Measurements from ENCODE around the gene STAB2.
"Not testable (repeated sequence)": the region's sequence is repeated elsewhere in the genome, so short reads cannot be mapped to it uniquely, and the experiment has no call there.

STAB2 gene

DNA sequence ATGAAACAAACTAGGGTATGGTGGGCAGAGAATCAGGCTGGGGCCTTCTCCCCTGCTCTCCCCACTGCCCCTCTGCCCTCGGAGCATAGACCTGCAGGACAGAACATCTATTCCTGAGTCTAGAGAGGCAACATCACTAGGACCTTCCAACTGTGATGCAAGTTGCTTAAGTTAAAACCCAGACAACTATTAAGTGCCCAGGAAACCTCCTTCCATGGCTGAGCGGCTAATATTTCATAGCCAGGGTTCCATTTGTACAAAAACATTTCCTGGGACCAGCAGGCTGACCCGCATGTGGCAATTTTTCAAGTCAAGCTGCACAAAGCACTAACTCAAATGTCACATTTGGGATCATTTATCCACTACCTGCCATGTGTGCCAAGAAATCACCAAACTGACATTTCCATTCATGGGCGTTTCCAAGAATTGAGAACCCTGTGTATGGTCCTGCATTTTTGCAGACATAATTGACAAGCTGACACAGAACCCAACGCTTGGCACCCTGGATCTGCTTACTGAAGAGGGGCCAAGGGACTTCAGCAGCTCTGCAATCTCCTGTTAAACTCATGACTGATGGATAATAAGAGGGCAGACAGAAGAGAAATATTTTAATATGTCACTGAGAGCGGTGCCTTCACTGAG is 221.3 kb downstream of the STAB2 start:
- Histone ChIP-seq H3K4me3 (ENCODE audit: low read depth in 1 of 2, low read length in 2 of 2) (no peak overlapping the region), H3K27ac (ENCODE audit: low read depth, low read length) (no peak overlapping the region), H3K36me3 (ENCODE audit: control insufficient read depth in 1 of 2, insufficient read depth in 2 of 2, low read length in 2 of 2) (peaks cover 0 to 3% of the 10 kb centered on the region in 2 donors), H3K27me3 (ENCODE audit: control insufficient read depth in 1 of 2, insufficient read depth in 2 of 2, low read length in 2 of 2) (no peaks in the 10 kb centered on the region), H3K4me1 (ENCODE audit: control insufficient read depth in 1 of 2, insufficient read depth in 2 of 2, low read length in 2 of 2) (peaks cover 0 to 6% of the 10 kb centered on the region in 2 donors), H3K9me3 (ENCODE audit: control insufficient read depth in 1 of 2, low read length in 2 of 2) (no peaks in the 10 kb centered on the region), H3K9ac (ENCODE audit: low read depth in 1 of 2, low read length in 2 of 2) (no peak overlapping the region)

DNA sequence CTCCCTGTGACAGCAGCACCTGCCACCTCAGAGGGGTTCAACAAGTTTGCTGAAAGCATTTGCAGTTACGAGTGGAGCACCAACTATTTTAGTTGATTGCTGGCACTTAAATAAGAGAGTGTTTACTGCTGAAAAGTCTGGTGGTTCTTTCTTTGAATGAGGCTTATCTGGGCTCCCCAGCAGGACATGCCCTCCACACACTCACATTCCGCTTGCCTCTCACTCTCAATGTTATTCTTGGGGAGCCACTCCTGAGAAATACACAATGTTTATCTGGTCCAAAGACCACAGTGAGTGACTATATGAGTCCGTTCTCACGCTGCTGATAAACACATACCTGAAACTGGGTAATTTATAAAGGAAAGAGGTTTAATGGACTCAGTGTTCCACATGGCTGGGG is 222.1 kb downstream of the STAB2 start:
- H3K9me3 ChIP-seq (ENCODE audit: control insufficient read depth in 1 of 2, low read length in 2 of 2) = no peaks in the 10 kb centered on the region
- peaks cover 0 to 3% of the 10 kb centered on the region in 2 donors for H3K36me3 ChIP-seq (ENCODE audit: control insufficient read depth in 1 of 2, insufficient read depth in 2 of 2, low read length in 2 of 2)
- no peaks in the 10 kb centered on the region for H3K27me3 ChIP-seq (ENCODE audit: control insufficient read depth in 1 of 2, insufficient read depth in 2 of 2, low read length in 2 of 2)
- H3K27ac ChIP-seq (ENCODE audit: low read depth, low read length) = no peak overlapping the region
- H3K9ac ChIP-seq (ENCODE audit: low read depth in 1 of 2, low read length in 2 of 2) = no peak overlapping the region
- peaks cover 0 to 6% of the 10 kb centered on the region in 2 donors for H3K4me1 ChIP-seq (ENCODE audit: control insufficient read depth in 1 of 2, insufficient read depth in 2 of 2, low read length in 2 of 2)
- H3K4me3 ChIP-seq (ENCODE audit: low read depth in 1 of 2, low read length in 2 of 2) = no peak overlapping the region

DNA sequence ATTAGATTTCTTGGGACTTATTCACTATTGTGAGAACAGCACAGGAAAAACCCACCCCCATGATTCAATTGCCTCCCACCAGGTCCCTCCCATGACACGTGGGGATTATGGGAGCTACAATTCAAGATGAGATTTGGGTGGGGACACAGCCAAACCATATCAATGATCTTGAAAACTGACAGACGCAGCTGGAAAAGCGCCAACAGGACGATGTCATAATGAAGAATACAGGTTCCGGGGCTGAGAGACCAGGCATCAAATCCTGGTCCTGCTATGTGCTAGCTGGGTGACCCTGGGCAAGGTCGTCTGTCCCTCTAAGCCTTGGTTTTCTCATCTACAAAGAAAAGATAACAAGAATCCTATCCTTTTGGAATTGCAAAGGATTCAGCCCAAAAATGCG is 222.6 kb downstream of the STAB2 start:
- H3K9ac ChIP-seq (ENCODE audit: low read depth in 1 of 2, low read length in 2 of 2); H3K36me3 ChIP-seq (ENCODE audit: control insufficient read depth in 1 of 2, insufficient read depth in 2 of 2, low read length in 2 of 2); H3K27ac ChIP-seq (ENCODE audit: low read depth, low read length); H3K4me1 ChIP-seq (ENCODE audit: control insufficient read depth in 1 of 2, insufficient read depth in 2 of 2, low read length in 2 of 2); H3K9me3 ChIP-seq (ENCODE audit: control insufficient read depth in 1 of 2, low read length in 2 of 2); H3K4me3 ChIP-seq (ENCODE audit: low read depth in 1 of 2, low read length in 2 of 2); H3K27me3 ChIP-seq (ENCODE audit: control insufficient read depth in 1 of 2, insufficient read depth in 2 of 2, low read length in 2 of 2): not testable (repeated sequence)

DNA sequence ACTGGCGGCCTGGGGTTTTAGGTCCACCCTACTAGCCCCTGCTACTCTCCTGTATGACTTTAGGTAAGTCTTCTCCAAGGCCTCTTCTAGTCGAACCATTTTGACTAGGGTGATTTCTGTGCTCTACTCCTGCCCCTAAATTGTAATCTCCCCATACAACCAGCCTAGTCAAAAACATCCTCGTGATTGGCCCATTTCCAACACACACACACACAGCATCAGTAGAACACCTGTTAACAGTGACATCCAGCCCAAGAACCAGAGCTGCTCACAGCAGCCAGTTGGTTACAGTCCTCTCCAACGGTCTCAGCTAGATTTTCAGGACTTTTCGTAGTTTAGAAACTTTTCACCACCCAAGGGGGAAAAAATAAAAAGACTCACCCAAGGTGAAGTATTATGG is 223.0 kb downstream of the STAB2 start:
- H3K27ac ChIP-seq (ENCODE audit: low read depth, low read length) = no peak overlapping the region

DNA sequence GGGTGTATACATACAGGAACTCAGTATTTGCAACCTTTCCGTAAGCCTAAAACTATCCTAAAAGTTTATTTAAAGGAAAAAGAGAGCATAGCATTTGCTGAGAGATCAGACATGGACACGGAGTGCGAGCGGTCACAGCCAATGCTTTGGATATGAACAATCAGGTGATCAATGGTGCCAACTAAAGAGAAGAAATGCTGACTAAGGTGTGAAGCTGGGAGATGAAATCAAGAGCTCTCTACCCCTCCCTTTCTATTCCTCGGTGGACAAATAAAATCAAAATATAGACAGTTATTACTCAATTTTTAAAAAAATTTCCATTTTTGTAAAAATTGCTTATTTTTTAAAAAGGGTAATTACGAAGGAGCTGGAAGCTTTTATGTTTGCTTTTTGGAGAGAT is 224.7 kb downstream of the STAB2 start:
- Histone ChIP-seq H3K27me3 (ENCODE audit: control insufficient read depth in 1 of 2, insufficient read depth in 2 of 2, low read length in 2 of 2) (no peaks in the 10 kb centered on the region), H3K9ac (ENCODE audit: low read depth in 1 of 2, low read length in 2 of 2) (no peak overlapping the region), H3K9me3 (ENCODE audit: control insufficient read depth in 1 of 2, low read length in 2 of 2) (no peaks in the 10 kb centered on the region), H3K27ac (ENCODE audit: low read depth, low read length) (no peak overlapping the region), H3K4me1 (ENCODE audit: control insufficient read depth in 1 of 2, insufficient read depth in 2 of 2, low read length in 2 of 2) (no peaks in the 10 kb centered on the region), H3K4me3 (ENCODE audit: low read depth in 1 of 2, low read length in 2 of 2) (no peak overlapping the region), H3K36me3 (ENCODE audit: control insufficient read depth in 1 of 2, insufficient read depth in 2 of 2, low read length in 2 of 2) (peaks cover 0 to 3% of the 10 kb centered on the region in 2 donors)

More for the DNA sequence above, 223.0 kb downstream of the STAB2 start:
- peaks cover 0 to 6% of the 10 kb centered on the region in 2 donors for H3K4me1 ChIP-seq (ENCODE audit: control insufficient read depth in 1 of 2, insufficient read depth in 2 of 2, low read length in 2 of 2)
- no peak overlapping the region for H3K4me3 ChIP-seq (ENCODE audit: low read depth in 1 of 2, low read length in 2 of 2)
- no peak overlapping the region for H3K9ac ChIP-seq (ENCODE audit: low read depth in 1 of 2, low read length in 2 of 2)
- no peaks in the 10 kb centered on the region for H3K27me3 ChIP-seq (ENCODE audit: control insufficient read depth in 1 of 2, insufficient read depth in 2 of 2, low read length in 2 of 2)
- peaks cover 0 to 3% of the 10 kb centered on the region in 2 donors for H3K36me3 ChIP-seq (ENCODE audit: control insufficient read depth in 1 of 2, insufficient read depth in 2 of 2, low read length in 2 of 2)
- H3K9me3 ChIP-seq (ENCODE audit: control insufficient read depth in 1 of 2, low read length in 2 of 2) = no peaks in the 10 kb centered on the region

DNA sequence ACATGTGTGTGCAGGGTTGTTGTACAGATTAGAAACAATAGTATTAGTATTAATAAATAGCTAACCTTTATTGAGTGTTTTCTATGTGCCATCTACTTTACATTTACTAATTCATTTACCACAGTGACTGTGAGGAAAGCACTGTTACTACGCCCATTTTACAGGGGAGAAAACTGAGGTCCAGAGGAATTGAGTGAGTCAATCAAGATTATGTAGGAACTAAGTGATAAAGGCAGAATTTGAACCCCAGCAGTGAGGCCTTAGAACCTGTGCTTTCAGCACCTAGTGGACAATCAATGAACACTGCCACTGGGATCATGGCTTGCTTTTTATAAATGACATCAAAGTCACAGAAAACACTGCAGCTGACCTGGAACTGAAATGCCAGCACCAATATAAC is 225.7 kb downstream of the STAB2 start:
- H3K27ac ChIP-seq (ENCODE audit: low read depth, low read length) = no peak overlapping the region
- H3K9me3 ChIP-seq (ENCODE audit: control insufficient read depth in 1 of 2, low read length in 2 of 2) = no peaks in the 10 kb centered on the region
- H3K4me1 ChIP-seq (ENCODE audit: control insufficient read depth in 1 of 2, insufficient read depth in 2 of 2, low read length in 2 of 2) = no peaks in the 10 kb centered on the region
- H3K36me3 ChIP-seq (ENCODE audit: control insufficient read depth in 1 of 2, insufficient read depth in 2 of 2, low read length in 2 of 2) = peaks cover 0 to 3% of the 10 kb centered on the region in 2 donors
- H3K9ac ChIP-seq (ENCODE audit: low read depth in 1 of 2, low read length in 2 of 2) = no peak overlapping the region
- H3K27me3 ChIP-seq (ENCODE audit: control insufficient read depth in 1 of 2, insufficient read depth in 2 of 2, low read length in 2 of 2) = no peaks in the 10 kb centered on the region
- H3K4me3 ChIP-seq (ENCODE audit: low read depth in 1 of 2, low read length in 2 of 2) = no peak overlapping the region

DNA sequence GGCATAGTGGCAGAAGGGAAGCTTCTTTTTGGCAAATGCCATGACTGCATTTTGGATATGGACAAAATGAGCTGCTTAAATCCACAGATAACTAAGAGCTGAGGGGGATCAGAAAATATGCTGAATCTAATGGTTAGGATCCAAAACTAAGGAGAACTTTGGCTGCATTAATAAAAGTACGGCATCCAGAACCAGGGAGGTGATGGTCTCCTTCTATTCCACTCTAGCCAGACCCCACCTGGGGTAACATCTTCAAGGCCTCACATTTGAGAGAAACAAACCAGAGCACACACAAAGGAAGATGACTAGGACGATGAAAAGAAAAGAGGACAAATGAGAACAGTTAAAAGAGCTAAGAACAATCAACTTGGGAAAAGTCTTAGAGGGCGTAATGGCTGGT is 226.4 kb downstream of the STAB2 start:
- Histone ChIP-seq H3K9me3 (ENCODE audit: control insufficient read depth in 1 of 2, low read length in 2 of 2) (no peaks in the 10 kb centered on the region), H3K27me3 (ENCODE audit: control insufficient read depth in 1 of 2, insufficient read depth in 2 of 2, low read length in 2 of 2) (no peaks in the 10 kb centered on the region), H3K4me3 (ENCODE audit: low read depth in 1 of 2, low read length in 2 of 2) (no peak overlapping the region), H3K36me3 (ENCODE audit: control insufficient read depth in 1 of 2, insufficient read depth in 2 of 2, low read length in 2 of 2) (peaks cover 0 to 3% of the 10 kb centered on the region in 2 donors), H3K9ac (ENCODE audit: low read depth in 1 of 2, low read length in 2 of 2) (no peak overlapping the region), H3K27ac (ENCODE audit: low read depth, low read length) (no peak overlapping the region), H3K4me1 (ENCODE audit: control insufficient read depth in 1 of 2, insufficient read depth in 2 of 2, low read length in 2 of 2) (no peaks in the 10 kb centered on the region)

DNA sequence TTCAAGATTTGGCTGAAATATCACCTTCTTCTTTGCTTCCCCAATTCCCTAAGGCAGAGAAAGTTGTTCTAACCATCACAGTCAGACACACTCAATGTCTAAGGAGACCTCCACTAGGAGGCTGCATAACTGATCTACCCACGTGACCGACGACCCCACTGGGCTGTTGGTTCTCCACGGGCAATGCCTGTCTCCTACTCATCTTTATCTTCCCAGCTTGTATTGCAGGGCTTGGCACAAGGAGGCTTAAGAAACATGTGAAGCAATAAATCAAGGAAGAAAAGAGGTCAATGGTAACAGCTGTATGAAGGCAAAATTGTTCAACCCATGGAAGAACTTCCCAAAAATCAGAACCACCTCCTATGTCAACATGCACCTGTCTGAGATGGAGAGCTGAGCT is 226.9 kb downstream of the STAB2 start:
- Histone ChIP-seq H3K27ac (ENCODE audit: low read depth, low read length) (no peak overlapping the region), H3K9me3 (ENCODE audit: control insufficient read depth in 1 of 2, low read length in 2 of 2) (no peaks in the 10 kb centered on the region), H3K9ac (ENCODE audit: low read depth in 1 of 2, low read length in 2 of 2) (no peak overlapping the region), H3K36me3 (ENCODE audit: control insufficient read depth in 1 of 2, insufficient read depth in 2 of 2, low read length in 2 of 2) (peaks cover 0 to 3% of the 10 kb centered on the region in 2 donors), H3K4me1 (ENCODE audit: control insufficient read depth in 1 of 2, insufficient read depth in 2 of 2, low read length in 2 of 2) (no peaks in the 10 kb centered on the region), H3K4me3 (ENCODE audit: low read depth in 1 of 2, low read length in 2 of 2) (no peak overlapping the region), H3K27me3 (ENCODE audit: control insufficient read depth in 1 of 2, insufficient read depth in 2 of 2, low read length in 2 of 2) (no peaks in the 10 kb centered on the region)

DNA sequence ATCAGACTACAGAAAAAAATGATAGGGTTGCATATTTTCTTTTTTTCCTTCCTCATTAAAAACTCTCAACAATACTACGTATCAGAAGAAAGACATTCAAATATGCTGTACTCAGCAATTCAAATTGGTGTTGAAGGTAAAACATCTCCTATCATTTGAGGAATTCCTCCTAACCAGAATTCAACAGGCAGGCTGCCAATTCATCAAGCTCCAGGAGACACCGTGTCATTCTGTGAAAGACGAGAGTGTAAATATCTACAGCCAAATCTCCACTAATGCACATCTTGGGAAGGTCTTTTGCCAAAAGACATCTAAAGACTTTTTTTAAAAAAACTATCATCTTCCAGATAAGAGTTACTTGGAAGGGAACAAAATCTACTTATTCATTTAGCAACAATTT is 227.4 kb downstream of the STAB2 start:
- H3K4me3 ChIP-seq (ENCODE audit: low read depth in 1 of 2, low read length in 2 of 2) = no peak overlapping the region
- no peaks in the 10 kb centered on the region for H3K9me3 ChIP-seq (ENCODE audit: control insufficient read depth in 1 of 2, low read length in 2 of 2)
- H3K27ac ChIP-seq (ENCODE audit: low read depth, low read length) = no peak overlapping the region
- H3K27me3 ChIP-seq (ENCODE audit: control insufficient read depth in 1 of 2, insufficient read depth in 2 of 2, low read length in 2 of 2) = no peaks in the 10 kb centered on the region
- no peak overlapping the region for H3K9ac ChIP-seq (ENCODE audit: low read depth in 1 of 2, low read length in 2 of 2)
- H3K4me1 ChIP-seq (ENCODE audit: control insufficient read depth in 1 of 2, insufficient read depth in 2 of 2, low read length in 2 of 2) = no peaks in the 10 kb centered on the region
- H3K36me3 ChIP-seq (ENCODE audit: control insufficient read depth in 1 of 2, insufficient read depth in 2 of 2, low read length in 2 of 2) = peaks cover 0 to 3% of the 10 kb centered on the region in 2 donors

All from duodenal mucosa (tissue), 2 donors.